ENCODE measurements around the gene ATP11A.
"Not testable (repeated sequence)": the region's sequence is repeated elsewhere in the genome, so short reads cannot be mapped to it uniquely, and the experiment has no call there.

Gene ATP11A

DNA sequence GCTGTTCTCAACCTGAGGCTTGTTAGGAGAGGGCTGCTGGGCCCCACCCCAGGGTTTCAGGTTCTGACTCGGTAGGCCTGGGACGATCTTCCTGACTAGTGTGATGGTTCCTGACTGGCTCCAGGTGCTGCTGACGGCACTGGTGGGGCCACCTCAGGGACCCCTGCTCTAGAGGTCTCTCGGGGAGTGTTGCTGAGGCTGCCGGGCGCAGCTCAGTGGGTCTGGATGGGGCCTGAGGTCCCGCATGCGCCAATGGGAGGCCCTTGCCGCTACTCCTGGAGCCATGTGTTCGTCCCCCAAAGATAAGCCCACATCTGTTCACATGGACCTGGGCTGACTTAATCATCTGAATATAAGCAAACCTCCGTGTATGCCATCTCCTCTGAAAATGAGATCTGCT lies 133.0 kb downstream of the ATP11A start:
- no peak for DNase-seq

GRCh38 chr13:112824429-112824828 lies 134.6 kb downstream of the ATP11A start:
- no peak for DNase-seq

DNA sequence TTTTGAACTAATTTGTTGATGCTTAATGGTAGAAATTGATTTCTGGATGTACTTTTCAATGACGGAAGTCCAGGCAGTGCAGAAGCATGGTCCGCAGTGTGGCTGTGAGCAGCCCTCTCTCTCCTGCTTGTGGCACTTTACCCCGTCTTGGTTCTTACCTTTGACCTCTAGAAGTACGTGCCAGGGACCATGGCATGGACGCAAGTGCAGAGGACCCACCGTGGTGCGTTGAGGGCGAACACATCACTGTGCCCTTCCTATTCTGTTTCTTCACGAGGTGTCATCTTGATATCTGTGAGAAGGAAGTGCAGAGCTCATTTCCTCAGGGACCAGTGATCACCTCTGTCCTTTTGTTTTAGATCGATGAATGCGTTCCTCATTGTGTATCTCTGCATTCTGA lies 135.2 kb downstream of the ATP11A start:
- DNase-seq, result no peak

GRCh38 chr13:112825875-112826274 lies 136.0 kb downstream of the ATP11A start:
- DNase-seq, result no peak

GRCh38 chr13:112826565-112826964 lies 136.7 kb downstream of the ATP11A start:
- DNase-seq, result no peak

- no peak for DNase-seq
Measured at GRCh38 chr13:112828082-112828699, 138.4 kb downstream of the ATP11A start.

DNA sequence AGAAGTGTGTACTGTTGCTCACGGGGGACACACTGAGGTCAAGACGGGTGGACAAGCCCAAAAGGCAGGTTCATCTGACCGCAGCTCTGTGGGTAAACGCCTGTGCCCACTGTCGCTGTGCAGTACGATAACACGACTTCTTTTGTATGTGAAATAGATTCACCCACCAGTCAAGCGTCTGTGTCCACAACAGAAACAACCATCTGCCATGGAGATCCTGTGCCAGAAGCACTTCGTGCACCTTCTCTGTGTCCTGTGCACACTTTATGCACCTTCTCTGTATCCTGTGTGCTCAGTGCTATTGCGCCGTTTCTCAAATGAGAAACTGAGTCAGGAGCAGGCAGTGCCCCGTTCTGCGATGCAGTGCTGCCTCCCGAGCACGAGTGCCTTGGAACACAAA lies 138.9 kb downstream of the ATP11A start:
- no peak for DNase-seq

DNA sequence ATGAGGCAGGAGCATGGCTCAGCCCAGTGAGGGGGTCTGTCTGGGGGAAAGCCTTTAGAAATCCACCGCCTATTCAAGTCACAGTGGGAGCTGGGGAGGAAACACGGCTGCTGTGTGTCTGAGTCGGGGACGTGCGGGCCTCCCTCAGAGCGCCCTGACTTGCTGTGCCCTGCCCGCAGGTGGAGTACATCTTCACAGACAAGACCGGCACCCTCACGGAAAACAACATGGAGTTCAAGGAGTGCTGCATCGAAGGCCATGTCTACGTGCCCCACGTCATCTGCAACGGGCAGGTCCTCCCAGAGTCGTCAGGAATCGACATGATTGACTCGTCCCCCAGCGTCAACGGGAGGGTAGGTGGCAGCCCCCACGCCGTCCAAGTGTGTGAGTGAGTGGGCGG lies 141.4 kb downstream of the ATP11A start:
- no peak for DNase-seq

GRCh38 chr13:112831801-112832200 lies 142.0 kb downstream of the ATP11A start:
- no peak for DNase-seq

DNA sequence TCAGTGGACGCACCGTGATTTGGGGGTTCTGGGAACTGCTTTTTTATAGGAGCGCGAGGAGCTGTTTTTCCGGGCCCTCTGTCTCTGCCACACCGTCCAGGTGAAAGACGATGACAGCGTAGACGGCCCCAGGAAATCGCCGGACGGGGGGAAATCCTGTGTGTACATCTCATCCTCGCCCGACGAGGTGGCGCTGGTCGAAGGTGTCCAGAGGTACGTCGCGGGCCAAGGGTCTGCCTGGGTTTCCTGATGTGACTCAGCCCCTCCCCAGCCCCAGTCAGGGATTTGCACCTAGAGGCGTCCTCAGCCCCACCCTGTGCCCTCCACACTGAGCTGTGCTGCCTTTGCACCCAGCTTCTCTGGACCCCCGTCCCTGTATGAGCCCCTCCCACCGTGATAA lies 143.0 kb downstream of the ATP11A start:
- no peak for DNase-seq

DNA sequence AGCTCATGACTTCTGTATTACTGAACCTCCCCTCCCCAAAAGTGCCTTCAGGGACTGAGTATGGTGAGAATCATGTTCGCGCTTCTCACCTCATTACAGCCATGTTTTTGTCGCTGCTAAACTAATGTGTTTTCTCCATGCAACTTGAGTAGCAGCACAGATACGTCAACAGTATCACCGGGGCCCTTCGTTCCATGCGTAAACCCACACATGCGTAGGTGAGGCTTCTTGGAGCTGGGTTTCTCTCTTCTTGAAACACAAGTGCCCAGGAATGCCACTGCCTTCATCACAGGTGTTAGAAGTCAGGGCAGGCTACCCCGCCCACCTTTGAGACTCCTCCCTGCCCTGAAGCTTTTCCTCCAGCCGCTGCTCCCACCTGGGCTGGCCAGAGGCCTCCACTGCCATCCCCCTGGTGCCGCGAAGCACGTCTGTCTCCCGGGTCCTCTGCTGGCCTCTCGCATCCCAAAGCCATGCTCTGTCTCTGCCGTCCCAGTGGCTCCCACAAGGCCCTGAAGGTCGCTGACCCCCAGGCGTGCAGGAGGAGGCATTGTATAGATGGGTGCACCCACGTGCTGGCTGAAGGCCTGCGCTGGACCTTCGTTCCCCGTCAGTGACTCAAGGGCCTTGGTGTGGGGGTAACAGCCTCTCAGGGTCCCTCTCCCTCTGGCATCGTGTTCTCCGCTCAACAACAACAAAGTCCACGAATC lies 143.9 kb downstream of the ATP11A start:
- no peak for DNase-seq

DNA sequence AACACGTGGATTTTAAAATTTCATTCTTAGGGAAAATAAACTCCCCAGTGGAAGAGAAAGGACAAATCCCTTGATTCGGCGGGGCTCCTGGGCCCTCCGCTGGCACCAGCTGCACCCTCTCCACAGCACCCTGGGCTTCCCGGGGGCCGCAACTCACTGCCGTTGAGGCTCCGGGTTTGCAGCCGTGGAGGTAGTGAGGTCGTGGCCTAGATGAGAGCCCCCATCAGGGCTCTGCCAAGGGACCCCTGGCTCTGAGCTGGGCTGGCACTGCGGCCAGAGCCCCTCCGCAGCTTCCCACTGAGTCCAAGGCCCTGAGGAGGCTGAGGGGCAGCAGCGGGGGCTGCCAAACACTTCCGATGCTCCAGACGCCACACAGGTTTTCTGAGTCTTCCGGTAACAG lies 145.5 kb downstream of the ATP11A start:
- DNase-seq, result no peak

DNA sequence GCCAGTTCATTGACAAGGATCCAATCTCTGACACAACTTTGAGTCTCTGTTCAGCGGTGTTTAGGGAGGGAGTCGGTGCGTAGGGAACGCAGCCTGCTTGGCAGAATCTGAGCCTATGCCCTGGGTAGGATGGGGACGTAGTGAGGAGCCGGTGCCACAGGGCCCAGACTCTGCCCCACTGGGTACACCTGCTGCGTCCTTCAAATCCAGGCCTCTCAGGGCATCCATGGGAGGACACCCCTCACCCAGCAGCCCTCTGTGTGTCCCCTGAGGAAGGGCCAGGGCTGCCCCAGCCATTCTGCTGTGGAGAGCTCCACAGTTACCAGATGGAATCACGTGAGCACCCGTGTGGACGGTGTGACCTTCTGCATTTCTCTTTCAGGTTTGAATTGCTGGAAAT lies 146.0 kb downstream of the ATP11A start:
- DNase-seq, result no peak

GRCh38 chr13:112836940-112837339 lies 147.1 kb downstream of the ATP11A start:
- no peak for DNase-seq

DNA sequence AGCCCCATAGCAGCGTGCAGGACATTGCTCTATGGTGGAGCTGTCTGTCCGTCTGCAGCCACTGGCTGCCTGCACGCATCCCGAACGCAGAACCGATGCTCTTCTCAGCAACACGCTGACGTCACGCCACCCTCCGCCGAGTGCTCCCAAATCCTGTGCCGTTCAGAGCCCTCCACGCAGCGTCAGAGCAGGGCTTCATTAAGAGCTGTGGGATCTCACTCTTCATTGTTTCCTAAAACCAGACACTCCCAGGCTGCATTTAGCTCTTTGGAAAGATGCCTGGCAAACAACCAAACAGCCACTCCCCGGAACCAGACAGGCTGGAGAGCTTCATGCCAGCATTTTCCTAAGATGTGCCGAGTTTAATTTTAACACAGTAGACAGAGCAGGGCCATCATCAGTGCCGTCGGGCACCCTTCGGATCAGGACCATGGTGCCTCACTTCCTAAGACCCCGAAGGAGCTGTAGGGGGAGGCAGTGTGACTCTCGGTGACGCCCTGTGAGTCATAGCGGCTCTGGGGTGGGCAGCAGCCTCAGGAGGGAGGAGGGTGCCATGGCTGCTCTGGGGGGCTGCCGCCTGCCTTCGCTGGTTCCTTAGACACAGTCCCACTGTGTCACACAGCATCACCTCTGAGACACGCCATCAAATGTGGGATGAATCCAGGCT lies 147.7 kb downstream of the ATP11A start:
- DNase-seq, result no peak

DNA sequence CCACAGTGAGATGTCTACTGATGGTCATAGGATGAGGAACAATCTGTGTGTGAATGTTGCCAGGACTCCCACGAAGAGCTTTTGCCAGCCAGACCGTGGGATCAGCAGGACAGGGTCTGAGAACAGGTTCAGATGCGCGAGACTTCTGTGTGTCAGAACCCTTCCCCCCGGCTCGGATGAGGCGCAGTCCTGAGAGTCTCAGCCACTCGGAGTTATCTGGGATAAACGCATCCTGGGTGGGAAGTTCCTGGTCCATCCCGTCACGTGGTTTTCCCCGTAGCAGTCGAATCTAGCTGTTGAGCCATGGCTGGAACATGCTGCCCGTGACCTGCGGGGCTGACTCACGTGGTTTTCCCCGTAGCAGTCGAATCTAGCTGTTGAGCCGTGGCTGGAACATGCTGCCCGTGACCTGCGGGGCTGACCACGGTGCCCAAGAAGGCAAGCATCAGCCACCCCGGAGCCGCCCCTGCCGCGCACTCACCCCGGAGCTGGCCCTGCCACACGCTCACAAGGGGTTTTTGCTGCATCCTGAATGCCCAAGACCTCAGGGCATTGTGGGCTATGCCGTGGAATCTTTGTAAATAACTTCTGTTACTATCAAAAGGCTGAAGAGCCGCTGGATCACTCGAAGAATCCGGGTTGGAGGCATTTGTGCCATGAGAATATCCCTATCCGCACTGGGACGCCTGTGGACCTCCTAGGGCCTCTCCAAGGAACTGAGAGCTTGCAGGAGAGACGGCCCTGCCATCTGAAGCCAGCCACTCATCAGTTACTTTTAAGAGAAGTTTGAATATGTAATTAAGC lies 148.4 kb downstream of the ATP11A start:
- no peak for DNase-seq

DNA sequence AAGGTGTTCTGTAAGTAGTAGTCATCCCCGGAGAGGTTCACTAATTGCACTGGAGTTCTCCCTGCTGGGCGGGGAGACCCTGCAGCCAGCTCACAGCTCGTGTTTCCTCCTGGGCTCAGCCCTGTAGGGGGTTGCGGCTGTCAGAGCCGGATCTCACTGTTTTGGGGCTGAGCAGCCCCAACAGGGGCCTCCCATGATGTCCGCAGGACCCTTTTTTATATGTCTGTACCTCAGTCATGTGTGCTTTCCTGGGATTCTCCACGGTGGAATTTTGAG lies 148.9 kb downstream of the ATP11A start:
- DNase-seq, result no peak

- DNase-seq, result no peak
Measured at GRCh38 chr13:112839356-112840105, 149.7 kb downstream of the ATP11A start.

DNA sequence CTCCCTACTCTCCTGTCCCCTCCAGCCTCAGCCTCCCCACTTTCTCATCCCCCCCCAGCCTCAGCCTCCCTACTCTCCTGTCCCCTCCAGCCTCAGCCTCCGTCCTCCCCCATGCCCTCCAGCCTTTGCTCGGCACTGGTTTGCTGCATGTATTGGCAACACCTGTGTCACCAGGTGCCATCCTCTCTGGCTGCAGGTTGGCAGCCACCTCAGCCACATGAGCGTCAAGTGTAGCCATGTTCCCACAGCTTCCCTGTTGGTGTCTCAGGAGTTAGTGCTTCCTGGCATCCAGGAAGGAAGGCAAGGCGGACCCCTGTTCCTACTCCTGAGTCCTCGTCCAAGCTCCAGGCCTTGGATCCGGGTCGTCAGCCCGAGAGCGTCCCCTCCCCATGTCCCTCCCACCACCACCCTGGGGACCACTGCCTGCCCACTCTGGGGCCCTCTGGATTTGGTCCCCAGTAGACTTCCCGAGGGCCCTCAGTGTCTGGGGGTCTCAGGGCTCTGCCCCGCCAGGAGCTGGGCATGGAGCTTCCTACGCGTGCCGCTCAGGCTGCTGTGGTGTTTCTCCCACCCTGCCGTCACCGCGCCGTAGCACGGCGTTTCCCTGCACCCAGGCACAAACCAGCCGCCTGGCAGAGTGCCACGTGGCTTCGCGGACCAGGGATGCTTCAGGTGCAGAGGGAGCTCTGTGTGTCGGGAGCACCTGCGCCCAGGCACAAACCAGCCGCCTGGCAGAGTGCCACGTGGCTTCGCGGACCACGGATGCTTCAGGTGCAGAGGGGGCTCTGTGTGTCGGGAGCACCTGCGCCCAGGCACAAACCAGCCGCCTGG lies 150.8 kb downstream of the ATP11A start:
- no peak for DNase-seq

GRCh38 chr13:112841303-112842015 lies 151.6 kb downstream of the ATP11A start:
- not testable (repeated sequence) for DNase-seq

GRCh38 chr13:112842343-112842856 lies 152.6 kb downstream of the ATP11A start:
- no peak for DNase-seq
